Ishikawa (cell line): ENCODE results near the gene GRIFIN.

Source experiments
- CEBPB ChIP-seq: IDR thresholded peaks from 2 replicates; pipeline ENCODE4 v1.6.1; 2012
- EGR1 ChIP-seq: IDR thresholded peaks from 2 replicates; pipeline ENCODE4 v1.6.1; 2012
- FOXM1 ChIP-seq: IDR thresholded peaks from 2 replicates; pipeline ENCODE4 v1.6.1; 2012; ENCODE audit warnings: low read depth, borderline replicate concordance
- MAX ChIP-seq: IDR thresholded peaks from 2 replicates; pipeline ENCODE4 v1.6.1; 2012
- TAF1 ChIP-seq: IDR thresholded peaks from 2 replicates; pipeline ENCODE4 v1.6.1; 2012; ENCODE audit warnings: low read depth, mild to moderate bottlenecking

GRCh38 chr7:2510909-2511768 lies 34.9 kb upstream of the GRIFIN start:
- TF ChIP-seq FOXM1 (no peak), CEBPB (no peak), MAX (no peak), EGR1 (no peak), TAF1 (no peak)
